Fibroblast of the conjunctiva (primary cell): ENCODE measurements around the gene SH3RF3.

Source experiments
- DNase-seq: peaks from one replicate; pipeline ENCODE4 v3.0.0-alpha.2; 2010; ENCODE audit warnings: low read depth

Gene SH3RF3

DNA sequence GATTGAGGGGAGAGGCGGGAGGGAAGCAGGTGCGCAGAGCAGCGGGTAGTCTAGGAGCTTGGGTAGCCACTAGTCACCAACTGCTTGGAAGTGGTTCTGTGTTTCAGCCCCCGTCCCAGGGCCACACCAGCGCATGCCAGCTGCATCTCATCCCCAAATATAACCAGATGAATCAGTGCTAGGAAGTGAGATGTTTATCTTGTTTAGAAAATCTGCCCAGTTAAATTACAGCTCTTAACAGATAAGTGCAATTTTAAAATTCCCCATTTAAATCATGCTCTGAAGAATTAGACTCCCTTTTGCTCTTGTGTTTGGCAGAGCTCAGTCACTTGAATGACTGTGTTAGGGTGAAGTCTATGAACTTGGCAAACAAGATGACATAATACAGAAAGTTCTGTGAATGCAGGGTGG, 291.0 kb downstream of the SH3RF3 start:
- DNase-seq, result no peak

GRCh38 chr2:109421101-109421500, 292.1 kb downstream of the SH3RF3 start:
- DNase-seq, result no peak

GRCh38 chr2:109421642-109422041, 292.6 kb downstream of the SH3RF3 start:
- no peak for DNase-seq

- no peak for DNase-seq
These were observed 293.2 kb downstream of the SH3RF3 start for GRCh38 chr2:109422071-109422757.

DNA sequence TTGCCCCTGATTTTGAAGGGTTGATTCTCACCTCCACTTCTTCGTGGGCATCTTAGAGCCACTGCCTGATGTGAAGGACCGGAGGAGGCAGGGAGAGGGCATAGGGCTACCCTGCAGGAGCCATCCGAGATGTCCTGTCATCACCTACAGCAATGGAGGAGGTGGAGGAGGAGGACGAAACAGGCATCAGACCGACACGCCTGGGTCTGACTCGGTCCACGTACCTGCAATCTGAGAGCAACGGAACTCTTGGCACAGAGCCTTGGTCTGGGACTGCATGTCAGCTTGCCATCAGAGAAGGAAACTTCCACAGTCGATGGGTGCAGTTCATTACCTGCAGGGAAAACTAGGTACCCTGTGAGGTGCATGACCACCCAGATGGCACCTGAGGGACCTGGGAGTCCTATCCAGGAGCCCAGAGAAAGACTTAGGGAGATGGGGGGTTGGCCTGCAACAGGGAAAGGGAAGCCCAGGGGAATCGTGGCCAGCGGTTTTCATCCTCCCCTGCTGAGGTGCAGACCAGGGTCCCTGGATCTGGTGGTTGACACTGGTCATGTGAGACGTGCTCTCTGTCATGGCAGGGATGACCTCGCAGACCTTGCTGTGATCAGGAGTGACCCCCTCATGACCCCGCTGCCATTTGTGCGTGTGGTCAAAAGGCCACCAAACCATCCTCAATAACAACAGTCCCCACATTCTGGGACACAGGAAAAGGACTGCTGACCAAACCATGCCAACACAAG, 293.9 kb downstream of the SH3RF3 start:
- no peak for DNase-seq

DNA sequence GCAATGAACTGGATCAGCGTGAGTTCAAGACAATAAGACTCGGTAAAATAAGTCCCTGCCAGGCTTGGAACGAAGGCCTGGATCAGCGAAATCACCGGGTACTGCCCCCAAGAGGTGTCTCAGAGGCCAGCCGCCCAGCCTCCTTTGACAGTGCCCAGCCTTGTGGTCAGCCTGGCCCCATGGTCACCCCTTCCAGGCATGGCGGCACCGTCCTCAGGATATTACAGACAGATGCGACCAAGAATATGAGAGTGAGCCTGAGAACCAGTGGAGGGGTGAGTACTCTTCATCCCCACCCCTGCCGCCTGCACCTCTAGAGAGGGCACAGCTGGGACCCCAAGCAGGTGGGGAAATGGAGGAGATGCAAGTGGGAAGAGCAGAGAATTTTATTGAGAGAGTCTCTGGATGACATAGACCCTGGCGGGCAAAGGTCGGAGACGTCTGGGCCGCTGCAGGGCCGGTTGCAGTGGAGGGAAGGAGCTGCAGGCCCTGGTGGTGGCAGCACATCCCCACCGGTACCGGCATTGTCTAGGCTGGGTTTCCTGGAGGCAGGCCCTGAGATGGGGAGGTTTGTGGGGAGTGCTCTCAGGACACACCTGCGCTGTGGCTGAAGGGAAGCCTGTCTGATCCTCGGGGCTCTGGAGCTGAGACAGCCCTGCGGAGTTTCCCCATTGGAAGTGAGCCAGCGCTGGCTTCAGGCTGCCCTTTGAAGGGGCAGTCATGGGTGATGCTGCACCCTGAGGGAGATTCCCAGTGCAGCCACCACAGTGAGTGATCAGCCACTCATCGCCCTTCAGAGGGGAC, 294.8 kb downstream of the SH3RF3 start:
- no peak for DNase-seq

- no peak for DNase-seq
These were observed 296.4 kb downstream of the SH3RF3 start for GRCh38 chr2:109425411-109425810.

- no peak for DNase-seq
These were observed 298.7 kb downstream of the SH3RF3 start for GRCh38 chr2:109427661-109428091.

- DNase-seq, result no peak
These were observed 299.3 kb downstream of the SH3RF3 start for GRCh38 chr2:109428281-109428680.

- DNase-seq, result no peak
These were observed 300.0 kb downstream of the SH3RF3 start for GRCh38 chr2:109428841-109429566.

DNA sequence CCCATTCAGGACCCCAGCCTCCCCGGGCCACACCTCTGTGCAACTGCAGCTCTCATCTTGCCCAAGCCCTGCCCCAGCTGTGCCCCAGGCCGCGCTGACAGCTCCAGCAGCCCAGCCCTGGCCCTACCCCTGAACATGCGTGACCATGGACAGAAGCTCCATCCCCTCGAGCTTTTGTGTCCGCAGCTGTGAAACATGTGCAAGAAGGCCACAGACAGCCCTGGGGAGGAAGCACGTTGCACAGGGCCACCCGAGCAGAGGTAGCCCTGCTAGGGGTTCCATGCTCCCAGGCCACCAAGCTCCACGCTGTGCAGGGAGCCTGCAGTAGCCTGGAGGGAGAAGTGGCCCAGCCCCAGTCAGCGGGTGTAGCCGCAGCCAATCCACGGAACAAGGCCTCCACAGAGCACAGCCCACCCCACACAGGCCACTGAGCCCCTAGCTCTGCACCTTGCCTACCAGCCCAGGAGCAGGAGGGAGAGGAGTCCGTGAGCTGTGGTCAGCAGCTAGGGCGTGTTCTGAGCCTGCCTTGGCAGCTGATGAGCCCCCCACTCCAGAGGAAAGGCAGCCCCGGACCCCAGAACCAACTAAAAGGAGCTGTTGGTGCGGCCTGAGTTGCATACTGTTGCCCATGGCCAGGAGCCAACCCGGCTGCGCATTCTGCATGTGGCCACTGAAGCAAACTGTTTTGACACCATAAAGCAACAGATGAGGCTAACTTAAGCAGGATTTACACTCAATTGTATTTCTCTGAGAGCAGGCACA, 300.7 kb downstream of the SH3RF3 start:
- no peak for DNase-seq

DNA sequence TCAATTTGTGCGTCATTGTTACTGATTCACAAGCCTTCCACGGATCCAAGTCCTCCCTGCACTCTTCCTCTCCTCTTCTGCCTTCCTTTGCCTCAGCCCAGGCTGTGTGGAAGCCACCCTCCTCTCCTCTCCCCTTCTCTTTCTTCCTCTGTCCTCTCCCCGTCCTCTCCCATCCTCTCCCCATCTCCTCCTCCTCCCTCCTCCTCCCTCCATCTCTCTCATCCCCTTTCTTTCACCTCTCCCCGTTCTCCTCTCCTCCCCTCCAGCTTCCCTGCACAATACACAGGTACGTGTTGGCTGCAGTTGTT, 301.3 kb downstream of the SH3RF3 start:
- DNase-seq, result no peak

- DNase-seq, result no peak
These were observed 303.4 kb downstream of the SH3RF3 start for GRCh38 chr2:109432421-109432820.

DNA sequence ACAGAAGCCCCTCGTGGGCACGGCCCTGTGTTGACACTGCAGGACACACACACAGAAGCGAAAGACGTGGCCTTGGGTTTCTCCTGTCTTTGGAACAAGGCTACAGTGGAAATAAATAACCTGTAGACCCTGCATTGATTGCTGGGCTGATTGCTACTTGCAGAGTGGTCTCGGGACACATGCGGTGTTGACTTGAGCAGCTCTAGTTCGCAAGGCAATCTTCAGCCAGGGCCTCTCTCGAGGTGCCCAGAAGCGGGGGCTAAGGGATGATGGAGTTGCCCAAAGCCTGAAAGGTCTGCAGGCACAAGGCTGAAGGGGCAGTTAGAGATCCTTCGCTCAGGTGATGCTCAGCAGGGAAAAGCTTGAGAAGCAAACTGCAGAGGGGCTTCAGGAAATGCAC, 304.5 kb downstream of the SH3RF3 start:
- no peak for DNase-seq

GRCh38 chr2:109433926-109434325, 304.9 kb downstream of the SH3RF3 start:
- DNase-seq, result no peak

DNA sequence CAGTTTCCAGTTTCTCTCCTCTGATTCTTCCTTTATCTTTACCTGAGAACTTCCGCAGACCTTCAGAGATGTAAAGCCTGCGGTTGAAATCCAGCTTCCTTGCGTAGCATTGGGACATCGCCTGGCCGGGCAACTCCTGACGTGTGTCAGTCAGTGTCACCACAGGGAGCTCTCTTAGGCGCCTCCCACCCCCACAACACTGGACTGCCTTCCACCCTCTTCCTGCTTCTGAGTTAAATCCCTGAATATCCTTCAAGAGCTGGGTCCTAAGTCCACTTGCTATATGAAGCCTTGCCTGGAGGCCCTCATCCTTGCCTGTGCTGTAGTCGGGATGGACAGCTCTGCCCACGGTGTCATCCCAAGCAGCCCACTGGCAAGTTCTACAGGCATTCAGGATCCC, 305.3 kb downstream of the SH3RF3 start:
- no peak for DNase-seq

DNA sequence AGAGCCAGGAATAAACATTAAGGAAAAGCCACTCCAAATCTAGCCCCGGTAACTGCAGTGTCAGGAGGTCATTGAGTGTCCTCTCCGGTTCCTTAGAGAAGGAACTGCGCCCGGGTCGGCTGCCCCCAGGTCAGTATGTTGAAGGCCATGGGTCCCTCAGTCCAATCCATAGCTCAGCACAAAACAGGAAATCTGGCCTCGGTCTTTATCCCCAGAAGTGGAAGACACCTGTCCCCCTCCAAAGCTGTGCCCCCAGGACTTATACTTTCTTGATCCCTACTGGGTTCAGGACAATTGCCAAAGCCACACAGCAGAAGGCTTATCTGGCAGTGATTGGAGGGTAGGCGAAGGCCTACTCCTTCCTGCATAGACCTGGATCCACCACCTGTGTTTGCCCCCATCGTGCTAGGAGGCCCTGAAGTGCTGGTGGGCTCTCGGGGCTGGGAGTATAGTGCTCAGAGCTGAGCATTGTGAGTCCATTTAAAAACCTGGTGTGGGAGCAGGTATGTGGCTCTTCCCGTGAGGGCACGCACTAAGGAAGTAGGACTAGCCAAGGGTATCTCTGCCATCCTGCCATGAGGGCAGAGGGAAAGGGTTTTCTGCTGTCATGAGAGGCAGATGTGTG, 306.2 kb downstream of the SH3RF3 start:
- DNase-seq, result no peak

DNA sequence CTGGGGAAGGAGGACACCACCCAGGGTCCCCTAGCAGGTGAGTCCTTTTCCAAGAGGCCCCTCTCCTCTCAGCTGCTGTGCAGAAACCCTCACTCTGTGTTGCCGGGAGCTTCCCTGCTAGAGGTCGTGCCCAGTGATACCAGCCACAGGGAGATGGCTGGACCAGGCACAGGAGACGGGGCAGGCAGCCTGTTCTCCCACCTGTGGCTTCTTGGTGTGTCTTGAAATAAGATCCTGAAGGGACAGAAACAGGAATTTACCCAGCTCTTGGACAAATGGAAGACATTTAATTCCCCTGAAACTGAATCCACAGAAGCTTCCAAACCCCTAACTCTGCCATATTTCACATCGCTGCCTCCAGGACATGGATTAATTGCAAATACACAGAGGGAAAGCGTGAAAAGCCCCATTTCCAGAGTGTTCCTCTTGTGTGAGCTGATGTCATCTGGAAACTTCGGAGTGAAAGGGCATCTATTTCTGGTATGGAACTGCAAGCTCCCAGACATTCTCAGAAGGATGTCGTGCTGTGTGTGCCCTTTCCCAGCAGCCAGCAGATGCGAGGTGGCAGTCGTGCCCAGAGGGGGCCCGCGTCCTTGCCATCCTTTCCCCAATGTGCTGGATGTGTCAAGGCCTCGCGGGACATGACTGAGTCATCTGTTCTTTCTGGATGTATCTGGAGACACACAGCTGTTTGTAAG, 307.0 kb downstream of the SH3RF3 start:
- DNase-seq, result no peak

DNA sequence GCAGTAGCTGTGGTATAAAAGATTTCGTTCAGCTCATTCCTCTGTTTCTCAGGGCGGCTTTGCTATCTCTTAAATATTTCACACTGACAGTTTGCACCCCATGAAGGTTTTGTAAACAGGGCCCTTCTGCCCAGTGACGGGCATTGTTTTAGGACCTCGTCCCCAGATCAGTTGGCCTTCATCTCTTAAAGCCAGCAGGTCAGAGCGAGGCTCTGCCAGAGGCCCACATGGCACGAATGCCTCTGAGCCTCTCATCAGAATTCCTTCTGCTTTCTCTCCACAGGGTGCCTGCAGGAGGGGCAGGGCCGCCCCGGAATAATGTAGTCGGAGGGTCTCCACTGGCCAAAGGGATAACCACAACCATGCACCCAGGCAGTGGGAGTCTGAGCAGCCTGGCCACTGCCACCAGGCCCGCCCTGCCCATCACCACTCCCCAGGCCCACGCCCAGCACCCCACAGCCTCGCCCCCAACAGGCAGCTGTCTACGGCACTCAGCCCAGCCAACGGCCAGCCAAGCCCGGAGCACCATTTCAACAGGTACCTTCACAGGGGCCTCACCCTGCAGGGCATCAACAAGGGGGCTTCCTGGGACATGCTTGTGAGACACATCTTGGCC, 307.7 kb downstream of the SH3RF3 start:
- no peak for DNase-seq
